Left renal pelvis (tissue), 4 donors: ENCODE results near the gene FNBP1. TPM values are rescaled to one million over a fixed set of nuclear protein-coding genes. Genes with fewer than 3 reads are reported as not detected.

Source experiments
- DNase-seq, 4 donors: peaks; one replicate each; pipeline ENCODE4 v3.0.0-alpha.2; 2013; ENCODE audit warnings: low read depth in 4 of 4, low spot score in 3 of 4
- polyA plus RNA-seq, 4 donors: library from polyadenylated mRNA; unstranded; fragments of 120-200 nt; gene quantifications; one replicate each; pipeline ENCODE4 v1.2.1, GENCODE V29; 2013; ENCODE audit not compliant: insufficient read length in 4 of 4

The FNBP1 gene
- polyA plus RNA-seq, 4 donors, result 44.4 to 53.8 (median 50.0) TPM

DNA sequence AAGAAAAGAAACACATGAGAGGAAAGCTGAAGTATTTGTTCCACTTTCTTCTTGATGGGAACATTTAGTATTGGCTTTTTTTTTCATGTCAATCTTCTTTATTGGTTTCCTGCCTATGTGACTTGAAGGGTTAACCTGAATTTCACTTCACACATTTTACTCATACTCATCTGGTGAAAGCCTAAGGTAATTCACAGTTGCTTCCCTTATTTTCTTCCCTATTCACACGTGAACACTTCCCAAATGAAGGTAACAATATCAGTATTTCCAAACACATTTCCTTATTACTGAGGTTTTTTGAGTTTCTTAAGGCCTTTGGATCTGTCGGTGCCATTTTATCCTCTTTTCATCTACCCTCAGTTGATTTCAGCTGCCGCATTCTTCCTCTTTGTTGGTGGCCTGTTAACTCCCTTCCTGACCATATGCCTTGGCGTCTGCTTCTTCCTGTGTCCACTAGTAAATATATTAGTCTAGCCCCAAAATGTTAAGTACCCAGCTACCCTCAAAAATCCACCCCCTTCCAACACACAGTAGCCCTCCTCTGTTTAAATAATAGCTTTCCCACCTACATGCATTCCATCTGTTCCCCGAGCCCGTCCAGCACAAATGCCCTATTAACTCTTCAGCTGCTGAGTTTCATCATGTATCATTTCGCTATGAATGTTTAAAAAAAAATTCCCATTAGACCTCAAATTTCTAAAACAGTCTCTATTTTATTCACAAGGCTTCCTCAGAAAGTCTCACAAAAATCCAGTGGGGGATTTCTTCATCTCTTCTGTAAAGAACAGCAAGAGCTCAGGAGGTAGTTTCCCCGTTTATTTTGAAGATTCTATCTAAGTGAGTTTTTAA is 110.5 kb downstream of the FNBP1 start:
- no peak for DNase-seq

DNA sequence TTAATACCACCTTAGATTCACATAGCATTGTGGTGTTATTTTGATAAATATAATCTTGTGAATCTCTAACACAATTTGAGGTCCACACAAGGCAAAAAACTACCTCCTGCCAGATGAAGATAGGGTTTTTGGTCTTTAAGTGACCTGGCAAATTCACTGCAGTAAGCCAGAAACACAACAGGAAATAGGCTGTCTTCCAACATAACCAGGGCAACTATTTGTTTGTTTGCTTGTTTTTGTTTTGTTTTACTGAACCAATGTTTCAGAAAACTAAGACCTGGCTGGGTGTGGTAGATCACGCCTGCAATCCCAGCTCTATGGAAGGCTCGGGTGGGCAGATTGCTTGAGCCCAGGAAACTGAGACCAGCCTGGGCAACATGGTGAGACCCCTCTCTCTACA is 112.2 kb downstream of the FNBP1 start:
- DNase-seq, result no peak

DNA sequence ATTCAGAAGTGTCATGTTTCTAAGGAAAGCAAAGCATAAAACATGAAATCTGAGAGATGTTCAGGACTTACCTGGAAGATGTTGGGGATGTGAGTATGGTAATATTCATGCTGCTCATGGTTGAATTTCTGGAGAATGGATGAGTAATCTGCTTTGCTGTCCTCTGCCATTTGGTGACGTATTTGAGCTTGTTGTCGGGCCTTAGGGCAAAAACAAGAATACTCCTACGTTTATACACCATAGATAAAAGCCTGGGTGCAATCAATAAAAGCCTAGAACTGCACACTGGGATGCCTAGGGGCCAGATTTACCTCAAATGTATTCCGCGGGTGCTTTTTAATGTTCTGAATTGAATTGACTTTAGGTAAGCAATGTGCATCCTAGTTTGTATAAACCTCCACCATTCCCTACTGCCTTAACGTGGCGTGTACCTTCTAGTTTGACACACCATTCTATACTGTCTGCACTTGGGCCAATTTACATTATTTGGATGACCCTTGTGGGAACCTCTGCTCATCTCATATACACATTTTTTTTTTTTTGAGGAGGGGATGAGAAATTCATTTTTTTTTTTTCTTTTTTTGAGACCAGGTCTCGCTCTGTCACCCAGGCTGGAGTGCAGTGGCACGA is 113.4 kb downstream of the FNBP1 start:
- DNase-seq, result no peak

DNA sequence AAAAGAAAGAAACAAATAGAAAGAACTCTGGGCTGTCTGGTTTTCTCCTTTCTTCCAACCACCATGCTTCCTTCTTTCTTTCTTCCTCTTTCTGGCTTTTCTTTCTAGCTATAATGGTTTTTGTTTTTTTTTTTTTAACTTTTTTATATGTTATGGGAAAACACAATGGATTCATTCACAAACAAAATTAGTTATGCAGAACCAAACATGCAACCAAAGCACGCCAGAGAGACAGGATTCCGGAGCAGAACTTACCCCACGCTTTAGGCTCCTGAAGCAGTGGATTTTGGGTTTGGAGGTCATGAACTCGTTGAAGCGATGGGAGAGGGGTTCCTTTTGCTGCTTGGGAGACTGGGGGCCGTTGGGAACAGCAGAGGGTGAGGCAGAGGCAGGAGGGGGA is 119.4 kb downstream of the FNBP1 start:
- DNase-seq, result no peak

DNA sequence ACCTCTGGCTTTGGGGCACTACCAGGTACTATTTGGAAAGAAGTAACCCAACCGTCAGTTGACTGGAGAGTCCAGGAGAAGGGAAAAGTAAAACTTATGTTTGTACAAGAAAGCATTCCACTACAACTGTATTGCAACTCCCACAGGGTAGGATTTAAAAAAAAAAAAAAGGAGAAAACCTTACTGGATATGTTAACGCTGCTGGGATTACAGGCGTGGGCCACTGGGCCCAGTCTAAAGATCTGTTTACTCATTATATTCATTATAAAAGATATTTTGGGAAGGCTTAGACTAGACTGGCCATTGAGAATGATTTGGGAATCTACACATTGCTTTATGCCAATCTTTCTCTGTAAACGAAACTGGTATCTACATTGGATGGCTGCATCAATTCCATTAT is 121.1 kb downstream of the FNBP1 start:
- DNase-seq, result no peak

DNA sequence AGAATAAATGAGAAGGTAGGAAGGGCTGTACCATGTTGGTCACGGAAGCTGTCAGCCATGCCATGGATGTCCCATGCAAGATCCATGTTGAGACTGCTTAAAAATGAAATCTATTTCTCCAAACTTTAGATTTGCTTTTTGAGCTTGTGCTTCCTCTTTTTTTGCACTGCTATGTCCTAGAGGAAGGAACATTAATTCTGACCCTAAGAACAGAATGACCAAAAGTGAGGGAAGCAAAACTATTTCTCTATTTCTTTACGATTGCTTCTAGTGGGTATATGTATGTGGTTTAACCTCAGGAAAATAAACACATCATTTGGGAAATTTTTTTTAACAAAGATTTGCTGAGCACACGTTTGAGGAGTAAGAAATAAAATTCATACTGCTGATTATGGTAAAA is 123.1 kb downstream of the FNBP1 start:
- no peak for DNase-seq

DNA sequence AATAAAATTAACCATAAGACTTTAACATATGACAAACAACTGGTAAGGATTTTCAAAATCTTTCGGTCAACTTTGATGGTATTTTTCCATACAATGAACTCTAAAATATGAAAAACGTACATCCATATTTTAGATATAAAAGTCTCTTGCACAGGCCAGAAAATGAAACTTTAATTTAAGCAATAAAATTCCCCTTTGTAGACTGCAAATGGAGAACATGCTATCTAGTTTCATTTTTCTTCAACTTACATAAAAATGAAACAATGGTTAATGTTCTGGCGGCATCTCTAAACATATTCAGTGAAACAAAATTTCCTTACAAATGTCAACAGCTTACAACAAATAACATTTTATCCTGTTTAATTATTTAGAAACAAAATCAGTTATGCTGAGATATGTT is 123.7 kb downstream of the FNBP1 start:
- no peak for DNase-seq

DNA sequence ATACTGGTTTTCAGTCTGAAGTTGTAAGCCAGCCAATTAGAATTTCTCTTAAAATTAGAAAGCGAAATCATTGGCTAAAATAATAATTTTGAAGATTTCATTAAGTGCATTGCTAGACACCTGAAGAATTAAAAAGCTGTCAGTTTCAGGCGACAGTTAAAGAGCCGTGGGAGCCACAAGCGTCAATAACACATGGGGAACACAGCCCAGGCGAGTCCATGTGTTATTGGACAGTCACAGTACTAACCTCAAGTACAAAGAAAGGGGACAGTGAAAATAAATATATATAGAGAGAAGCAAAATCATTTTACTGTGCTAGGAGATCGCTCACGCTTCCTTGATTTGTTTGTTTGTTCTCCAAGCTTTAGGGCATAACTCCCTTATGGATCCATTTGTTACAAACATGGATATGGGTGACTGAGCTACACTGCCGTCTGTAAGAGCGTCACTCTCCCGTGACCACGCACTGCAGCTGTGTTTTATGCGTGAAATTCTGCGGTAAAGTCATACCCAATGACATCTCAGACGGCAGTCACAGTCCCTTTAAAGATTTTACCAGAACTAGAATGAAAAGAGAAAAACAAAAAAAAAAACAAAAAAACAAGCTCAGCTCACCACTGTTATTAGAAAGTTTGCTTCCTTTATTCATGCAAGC is 124.6 kb downstream of the FNBP1 start:
- no peak for DNase-seq

DNA sequence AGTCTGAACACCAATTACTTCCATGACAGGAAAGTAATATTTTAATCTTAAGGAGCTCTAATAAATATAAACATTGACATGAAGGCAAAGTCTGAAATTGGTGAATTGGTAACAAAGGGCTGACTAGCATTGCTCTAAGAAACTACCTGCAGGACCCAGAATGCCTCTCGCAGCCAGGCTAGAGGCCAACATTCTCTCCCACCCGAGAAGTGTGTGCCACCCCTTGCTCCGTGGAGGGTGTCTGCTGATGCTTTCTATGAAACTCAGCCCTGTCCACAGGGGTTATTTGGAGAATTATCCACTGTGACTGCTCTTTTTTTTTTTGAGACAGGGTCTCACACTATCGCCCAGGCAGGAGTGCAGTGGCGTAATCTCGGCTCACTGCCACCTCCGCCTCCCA is 126.3 kb downstream of the FNBP1 start:
- no peak for DNase-seq

DNA sequence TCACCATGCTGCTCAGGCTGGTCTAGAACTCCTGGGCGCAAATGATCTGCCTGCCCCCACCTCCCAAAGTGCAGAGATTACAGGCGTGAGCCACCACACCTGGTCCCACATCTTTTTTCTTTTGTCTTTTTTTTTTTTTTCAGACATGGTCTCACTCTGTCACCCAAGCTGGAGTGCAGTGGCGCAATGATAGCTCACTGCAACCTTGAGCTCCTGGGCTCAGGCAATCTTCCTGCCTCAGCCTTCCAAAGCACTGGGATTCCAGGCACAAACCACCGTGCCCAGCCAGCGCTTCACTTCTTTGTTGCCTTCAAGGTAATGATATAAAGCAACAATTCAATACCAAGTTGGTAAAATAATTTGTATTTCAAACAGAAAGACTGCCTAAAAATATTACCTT is 128.9 kb downstream of the FNBP1 start:
- no peak for DNase-seq

DNA sequence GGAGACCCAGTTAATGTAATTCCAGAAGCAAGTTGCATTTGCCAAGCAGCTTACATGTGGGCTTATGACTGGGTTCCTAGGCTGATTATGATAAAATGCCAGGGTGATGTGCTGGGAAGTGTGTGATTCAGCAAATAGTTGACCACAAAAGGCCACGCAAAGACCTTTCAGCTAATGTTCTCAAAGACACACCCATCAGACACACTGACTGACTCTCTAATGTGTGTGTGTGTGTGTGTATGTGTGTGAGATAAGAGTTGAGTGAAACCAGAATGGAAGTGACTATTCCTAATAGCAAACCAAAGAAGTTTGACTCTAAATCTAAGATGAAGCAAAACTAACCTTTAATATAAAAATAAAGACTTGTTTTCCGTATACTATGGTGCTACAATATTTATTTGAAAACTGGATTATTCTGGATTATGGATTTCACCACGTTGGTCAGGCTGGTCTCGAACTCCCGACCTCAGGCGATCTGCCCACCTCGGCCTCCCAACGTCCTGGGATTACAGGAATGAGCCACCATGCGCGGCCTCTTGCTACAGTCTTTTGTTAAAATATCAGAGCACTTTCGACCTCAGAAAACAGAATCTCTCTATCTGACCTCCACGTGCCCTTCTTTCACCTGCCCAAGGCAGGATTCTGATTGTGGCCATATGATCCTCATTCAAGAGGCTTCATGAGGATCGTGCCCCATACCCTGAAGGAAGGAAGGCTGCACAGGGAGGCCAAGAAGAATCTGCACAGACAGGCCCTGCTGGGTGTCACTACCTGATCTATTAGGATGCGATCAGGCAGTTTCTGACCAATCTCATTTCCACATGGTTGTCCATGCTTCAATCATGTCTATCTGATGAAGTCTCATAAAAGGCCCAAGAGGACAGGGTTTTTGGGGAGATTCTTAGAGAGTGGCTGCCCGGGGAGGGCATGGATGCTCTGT is 132.1 kb downstream of the FNBP1 start:
- no peak for DNase-seq

DNA sequence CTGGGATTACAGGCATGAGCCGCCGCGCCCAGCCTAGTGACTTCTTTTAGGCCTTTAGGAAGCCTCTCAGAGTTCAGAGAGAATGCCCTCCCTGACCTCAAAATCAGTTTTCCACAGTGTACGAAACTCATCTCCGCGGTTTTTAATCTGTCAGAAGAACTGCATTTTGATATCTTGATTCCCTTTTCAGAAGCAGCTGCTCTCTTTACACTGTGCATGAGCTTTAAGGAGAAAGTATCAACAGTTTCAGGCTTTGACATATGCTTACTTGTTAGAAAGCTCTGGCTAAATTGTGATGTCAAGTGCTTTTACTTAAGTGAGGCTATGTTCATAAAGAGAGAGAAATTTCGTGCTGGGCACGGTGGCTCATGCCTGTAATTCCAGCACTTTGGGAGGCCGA is 133.1 kb downstream of the FNBP1 start:
- DNase-seq, result no peak

DNA sequence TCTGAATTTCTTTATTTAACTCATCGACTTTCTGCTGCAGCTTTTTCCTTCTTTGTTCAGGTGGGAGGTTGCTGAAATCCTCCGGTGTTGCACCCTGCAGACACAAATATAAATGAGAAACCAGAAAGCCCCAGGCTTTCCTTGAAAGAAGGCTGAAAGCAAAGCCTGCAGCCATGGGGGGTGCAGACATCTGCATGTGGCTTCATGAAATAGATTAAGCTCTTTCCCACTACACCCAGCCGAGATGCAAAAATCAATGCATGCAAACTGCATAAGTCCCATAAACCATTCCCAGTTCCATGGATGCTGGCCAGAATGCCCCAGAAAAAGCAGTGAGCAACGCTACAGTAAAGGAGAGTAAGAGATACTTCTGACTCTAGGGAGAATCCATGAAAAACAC is 134.1 kb downstream of the FNBP1 start:
- no peak for DNase-seq

DNA sequence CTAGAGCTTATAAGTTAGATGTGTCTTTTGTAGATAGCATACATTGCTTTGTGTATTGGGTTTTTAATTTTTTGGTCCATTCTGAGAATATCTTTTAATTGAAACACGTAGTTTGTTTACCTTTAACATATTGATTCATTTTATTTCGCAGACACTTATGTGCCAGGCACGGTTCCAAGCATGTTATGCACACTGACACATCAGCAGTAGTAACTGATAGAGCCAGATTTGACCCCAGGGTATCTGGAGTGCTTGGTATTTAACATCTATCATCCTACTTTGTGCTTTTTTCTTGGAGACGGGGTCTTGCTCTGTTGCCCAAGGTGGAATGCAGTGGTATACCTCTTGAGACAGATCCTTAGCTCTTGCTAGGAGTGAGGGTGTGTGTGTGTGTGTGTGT is 135.8 kb downstream of the FNBP1 start:
- no peak for DNase-seq

DNA sequence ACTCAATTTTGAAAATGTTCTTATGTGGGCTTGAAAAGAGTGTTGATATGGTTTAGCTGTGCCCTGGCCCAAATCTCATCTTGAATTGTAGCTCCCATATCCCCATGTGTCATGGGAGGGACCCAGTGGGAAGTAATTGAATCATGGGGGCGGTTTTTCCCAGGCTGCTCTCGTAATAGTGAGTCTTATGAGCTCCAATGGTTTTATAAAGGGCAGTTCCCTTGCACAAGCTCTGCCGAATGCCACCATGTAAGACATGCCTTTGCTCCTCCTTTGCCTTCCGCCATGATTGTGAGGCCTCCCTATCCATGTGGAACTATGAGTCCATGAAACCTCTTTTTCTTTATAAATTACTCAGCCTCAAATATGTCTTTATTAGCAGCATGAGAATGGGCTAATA is 136.7 kb downstream of the FNBP1 start:
- no peak for DNase-seq

DNA sequence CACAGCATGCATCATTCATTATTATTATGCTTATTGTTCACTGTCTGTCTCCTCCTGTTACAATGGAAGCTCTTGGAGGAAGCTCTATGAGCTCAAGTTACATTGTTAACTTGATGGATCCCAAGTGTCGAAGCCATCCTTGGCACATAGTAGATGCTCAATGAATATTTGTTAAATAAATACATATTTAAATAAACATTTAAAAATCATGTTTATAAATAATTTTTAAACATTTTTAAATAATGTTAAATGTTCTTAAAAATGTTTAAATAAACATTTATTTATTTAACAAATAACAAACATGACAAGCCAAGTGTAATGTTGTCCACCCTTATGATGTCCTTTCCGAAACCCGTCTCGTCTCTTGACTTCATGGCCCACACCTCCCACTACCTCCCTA is 138.3 kb downstream of the FNBP1 start:
- no peak for DNase-seq

DNA sequence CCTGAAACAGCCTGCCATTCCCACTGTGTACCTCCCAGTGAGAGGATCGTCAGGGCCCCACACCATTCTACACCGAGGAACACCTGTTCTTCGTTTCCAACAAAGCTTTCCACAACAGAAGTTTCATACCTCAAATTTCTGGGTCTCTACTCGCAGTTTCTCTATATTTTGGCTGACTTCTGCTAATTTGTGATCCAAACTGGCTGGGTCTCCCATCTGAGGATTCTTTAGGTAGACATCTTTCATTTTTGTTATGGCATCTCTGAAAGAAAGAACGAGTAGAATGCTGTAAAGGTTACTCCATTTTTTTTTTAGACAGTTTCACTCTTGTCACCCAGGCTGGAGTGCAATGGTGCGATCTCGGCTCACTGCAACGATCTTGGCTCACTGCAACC is 140.3 kb downstream of the FNBP1 start:
- no peak for DNase-seq

DNA sequence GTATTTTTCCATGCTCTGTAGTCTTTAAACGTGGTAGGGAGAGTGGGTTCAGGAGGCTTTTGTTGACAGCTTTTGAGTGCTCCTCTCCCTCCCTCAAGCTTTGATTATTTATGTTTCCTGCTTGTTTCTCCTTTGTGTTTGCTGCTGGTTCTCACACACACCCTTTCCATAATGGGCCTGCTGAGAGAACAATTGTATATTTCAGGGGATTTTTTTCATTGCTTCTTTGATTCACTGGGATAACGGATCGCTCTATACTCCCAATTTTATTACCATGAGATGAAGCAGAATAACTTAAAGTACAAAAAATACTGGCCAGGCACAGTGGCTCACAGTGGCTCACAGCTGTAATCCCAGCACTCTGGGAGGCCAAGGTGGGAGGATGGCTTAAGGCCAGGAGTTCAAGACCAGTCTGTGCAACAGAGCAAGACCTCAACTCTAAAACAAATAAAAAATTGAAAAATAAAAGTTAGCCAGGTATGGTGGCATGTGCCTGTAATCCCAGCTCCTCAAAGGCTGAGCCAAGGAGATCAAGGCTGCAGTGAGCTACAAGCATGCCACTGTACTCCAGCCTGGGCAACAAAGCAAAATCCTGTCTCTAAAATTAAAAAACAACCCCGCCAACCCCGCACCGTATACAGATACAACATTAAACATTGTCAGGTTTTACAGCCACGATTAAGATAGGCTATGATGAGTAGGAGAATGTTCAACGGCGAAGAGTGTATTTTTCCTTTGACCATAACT is 140.8 kb downstream of the FNBP1 start:
- DNase-seq, result no peak

DNA sequence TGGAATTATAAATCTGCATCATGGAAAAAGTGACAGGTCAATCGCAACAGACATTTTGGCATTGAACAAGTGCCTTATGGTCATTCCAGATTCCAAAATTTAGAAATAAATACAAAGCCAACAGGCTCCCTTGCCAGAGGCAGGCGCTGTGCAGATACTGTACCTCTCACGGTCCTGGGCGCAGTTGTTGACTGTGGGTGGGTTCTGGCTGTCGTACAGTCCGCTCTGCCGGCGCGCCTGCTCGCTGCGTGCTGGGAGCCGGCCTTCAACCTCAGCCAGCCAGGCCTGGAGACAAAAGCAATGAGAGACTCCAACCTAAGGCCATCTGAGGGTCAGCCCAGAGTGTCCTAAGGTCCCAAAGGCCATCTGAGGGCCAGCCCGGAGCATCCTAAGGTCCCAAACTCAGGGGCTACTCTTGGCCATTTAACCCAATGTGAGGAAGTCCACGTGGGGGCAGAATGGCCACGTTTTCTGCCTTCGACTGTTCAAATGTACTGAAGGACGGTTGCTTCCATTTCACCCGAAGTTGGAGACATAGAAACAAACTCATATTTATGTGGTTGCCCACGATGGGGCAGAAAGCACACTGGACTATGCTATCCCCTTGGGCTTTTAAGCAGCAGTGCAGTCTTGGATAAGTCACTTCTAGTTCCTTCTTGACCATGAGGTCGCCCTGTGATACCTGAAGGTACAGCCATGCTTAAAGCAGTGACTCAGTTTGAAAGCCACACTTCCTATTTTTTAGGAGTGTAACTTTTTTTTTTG is 142.5 kb downstream of the FNBP1 start:
- DNase-seq, result no peak
